OCI-LY7 (cell line): ENCODE measurements around the gene SDCCAG8. TPM values are rescaled to one million over a fixed set of nuclear protein-coding genes. Genes with fewer than 3 reads are reported as not detected.

Source experiments
- BruUV-seq: library from RNA; stranded (reverse); fragments of 400-500 nt; replicated peaks from 2 replicates; lab custom pipeline; 2021; lab: Mats Ljungman, UMichigan
- CTCF ChIA-PET: fragments of 300-600 bp; sonication (Branson Sonifier 250); formaldehyde crosslinking; loops from one replicate; lab custom pipeline; 2022; ENCODE audit warnings: antibody characterized with exemption; ENCODE audit not compliant: unreplicated experiment; lab: Charles Lee
- POLR2A ChIA-PET: fragments of 300-600 bp; sonication (Branson Sonifier 250); formaldehyde crosslinking; loops from one replicate; lab custom pipeline; 2022; ENCODE audit warnings: antibody characterized with exemption; lab: Charles Lee
- DNase-seq: peaks from one replicate; pipeline ENCODE4 v3.0.0-alpha.2; 2015; ENCODE audit warnings: low spot score
- H2AFZ ChIP-seq: fragments of 200-600 bp; sonication (generic), shearing (Covaris generic); 2 replicates; pipeline ENCODE4 v1.6.1; 2014; ENCODE audit warnings: mild to moderate bottlenecking, antibody characterized with exemption, low read length, moderate library complexity
- H3K27ac ChIP-seq: fragments of 200-600 bp; sonication (generic); 2 replicates; pipeline ENCODE4 v1.5.1; 2014; ENCODE audit warnings: mixed run types, low read depth, mild to moderate bottlenecking, moderate library complexity, low read length, inconsistent platforms; ENCODE audit not compliant: poor library complexity, severe bottlenecking
- H3K36me3 ChIP-seq: fragments of 200-600 bp; sonication (generic); 2 replicates; pipeline ENCODE4 v1.6.1; 2014; ENCODE audit warnings: mild to moderate bottlenecking, antibody characterized with exemption, low read length, moderate library complexity, mixed read lengths; ENCODE audit not compliant: insufficient read depth
- H3K4me1 ChIP-seq: fragments of 200-600 bp; sonication (generic); 2 replicates; pipeline ENCODE4 v1.5.1; 2014; ENCODE audit warnings: mild to moderate bottlenecking, low read length; ENCODE audit not compliant: insufficient read depth, poor library complexity, severe bottlenecking
- H3K4me2 ChIP-seq: fragments of 200-600 bp; sonication (generic); 2 replicates; pipeline ENCODE4 v1.6.1; 2014; ENCODE audit warnings: mild to moderate bottlenecking, low read length
- H3K4me3 ChIP-seq: fragments of 200-600 bp; sonication (generic); 2 replicates; pipeline ENCODE4 v1.5.1; 2014; ENCODE audit warnings: mild to moderate bottlenecking, low read depth, low read length; ENCODE audit not compliant: poor library complexity, severe bottlenecking
- H3K79me2 ChIP-seq: fragments of 200-600 bp; sonication (generic); 2 replicates; pipeline ENCODE4 v1.6.1; 2016; ENCODE audit warnings: low read depth, mild to moderate bottlenecking, low read length, moderate library complexity, mixed read lengths; ENCODE audit not compliant: insufficient read depth
- H3K9me2 ChIP-seq: fragments of 200-600 bp; sonication (generic); 2 replicates; pipeline ENCODE4 v1.6.1; 2016; ENCODE audit warnings: mild to moderate bottlenecking, low read length, mixed read lengths; ENCODE audit not compliant: insufficient read depth
- H3K9me3 ChIP-seq: fragments of 200-600 bp; sonication (generic); 2 replicates; pipeline ENCODE4 v1.6.1; 2014; ENCODE audit warnings: mild to moderate bottlenecking, mixed run types, low read length, mixed read lengths
- H4K20me1 ChIP-seq: fragments of 200-600 bp; sonication (generic); 2 replicates; pipeline ENCODE4 v1.6.1; 2014; ENCODE audit warnings: mild to moderate bottlenecking, antibody characterized with exemption, low read length, moderate library complexity, mixed read lengths; ENCODE audit not compliant: insufficient read depth
- CTCF ChIP-seq: fragments of 200-600 bp; sonication (generic); conservative IDR thresholded peaks from 2 replicates; pipeline ENCODE4 v1.5.1; 2014; ENCODE audit warnings: mild to moderate bottlenecking, antibody characterized with exemption, low read length, moderate library complexity, mixed read lengths
- EZH2phosphoT487 ChIP-seq: fragments of 200-600 bp; sonication (generic); IDR thresholded peaks from 2 replicates; pipeline ENCODE4 v1.6.1; 2018; ENCODE audit warnings: low read depth, borderline replicate concordance, mild to moderate bottlenecking, mixed run types, antibody characterized with exemption, low read length, moderate library complexity, mixed read lengths
- intact Hi-C: fragments of 100-400 bp; cut with micrococcal nuclease; formaldehyde crosslinking; loops from one replicate; pipeline ENCODE4 v1.10.0; 2022; ENCODE audit not compliant: unreplicated experiment
- total RNA-seq, 2 experiments: library from RNA; depleted of rRNA in 1 of 2; stranded (reverse); fragments of >200 nt in 1 of 2; shearing (Covaris generic) in 1 of 2; gene quantifications; 2 replicates each; pipeline ENCODE4 v1.2.3, GENCODE V29; 2014 to 2022

The SDCCAG8 gene
- total RNA-seq, 2 experiments from 2014 or later = 18.1 to 28.7 TPM

- DNase-seq = no peak
- no peaks in the 10 kb centered on the region for H4K20me1 ChIP-seq
- no peaks in the 10 kb centered on the region for H3K36me3 ChIP-seq
- intact Hi-C loops = no loop called here
- H3K4me1 ChIP-seq = no peaks in the 10 kb centered on the region
- TF ChIP-seq EZH2phosphoT487 (no peak), CTCF (no peak)
- CTCF ChIA-PET = no interaction called here
- POLR2A ChIA-PET = interaction anchor here (0.6 to 1.8 kb wide), 2 partner anchors 12 to 1425 kb away, joined by 4 read pairs; no protein-coding TSS in a partner anchor
- no peak overlapping the region for H3K27ac ChIP-seq
- no TSS peak for BruUV-seq
- H3K9me2 ChIP-seq = no peaks in the 10 kb centered on the region
- no peak overlapping the region for H3K4me3 ChIP-seq
- H3K79me2 ChIP-seq = no peaks in the 10 kb centered on the region
- H3K4me2 ChIP-seq = no peak overlapping the region
- no peaks in the 10 kb centered on the region for H3K9me3 ChIP-seq
- H2AFZ ChIP-seq = no peak overlapping the region
Measured at GRCh38 chr1:243535014-243535413, 279.2 kb downstream of the SDCCAG8 start.

GRCh38 chr1:243539636-243540035 lies 283.8 kb downstream of the SDCCAG8 start:
- H3K9me2 ChIP-seq = no peaks in the 10 kb centered on the region
- CTCF ChIA-PET = no interaction called here
- no peak overlapping the region for H3K4me3 ChIP-seq
- TF ChIP-seq CTCF (no peak), EZH2phosphoT487 (no peak)
- no TSS peak for BruUV-seq
- no peak for DNase-seq
- no peak overlapping the region for H3K4me2 ChIP-seq
- POLR2A ChIA-PET = interaction anchor here (0.8 kb wide), 1 partner anchor 183 kb away, joined by 3 read pairs; no protein-coding TSS in a partner anchor
- no peaks in the 10 kb centered on the region for H3K36me3 ChIP-seq
- intact Hi-C loops = no loop called here
- H4K20me1 ChIP-seq = no peaks in the 10 kb centered on the region
- no peaks in the 10 kb centered on the region for H3K79me2 ChIP-seq
- H2AFZ ChIP-seq = no peak overlapping the region
- H3K27ac ChIP-seq = no peak overlapping the region
- no peaks in the 10 kb centered on the region for H3K4me1 ChIP-seq
- H3K9me3 ChIP-seq = no peaks in the 10 kb centered on the region

- Histone ChIP-seq H2AFZ (no peak overlapping the region), H3K9me2 (no peaks in the 10 kb centered on the region), H3K27ac (no peak overlapping the region), H3K9me3 (no peaks in the 10 kb centered on the region), H3K36me3 (no peaks in the 10 kb centered on the region), H3K79me2 (no peaks in the 10 kb centered on the region), H4K20me1 (no peaks in the 10 kb centered on the region), H3K4me2 (no peak overlapping the region), H3K4me1 (no peaks in the 10 kb centered on the region), H3K4me3 (no peak overlapping the region)
- ChIA-PET POLR2A (no interaction called here), CTCF (no interaction called here)
- intact Hi-C loops = no loop called here
- TF ChIP-seq EZH2phosphoT487 = no peak
- peak; percentile 35; the same call in 1 of the 2 replicates for TF ChIP-seq CTCF
- BruUV-seq = no TSS peak
- peak; percentile 3 for DNase-seq
Measured at GRCh38 chr1:243542739-243543415, 287.0 kb downstream of the SDCCAG8 start.
